ENCODE data around the gene SLC25A46. TPM values are rescaled to one million over a fixed set of nuclear protein-coding genes. Genes with fewer than 3 reads are reported as not detected.

The SLC25A46 gene
- total and polyA plus RNA-seq, 9 of the 15 experiments (the other 6 are each of a cell fraction or from before 2014, with no cell fraction given): 7.8 to 47.3 (median 31.8) TPM

DNA sequence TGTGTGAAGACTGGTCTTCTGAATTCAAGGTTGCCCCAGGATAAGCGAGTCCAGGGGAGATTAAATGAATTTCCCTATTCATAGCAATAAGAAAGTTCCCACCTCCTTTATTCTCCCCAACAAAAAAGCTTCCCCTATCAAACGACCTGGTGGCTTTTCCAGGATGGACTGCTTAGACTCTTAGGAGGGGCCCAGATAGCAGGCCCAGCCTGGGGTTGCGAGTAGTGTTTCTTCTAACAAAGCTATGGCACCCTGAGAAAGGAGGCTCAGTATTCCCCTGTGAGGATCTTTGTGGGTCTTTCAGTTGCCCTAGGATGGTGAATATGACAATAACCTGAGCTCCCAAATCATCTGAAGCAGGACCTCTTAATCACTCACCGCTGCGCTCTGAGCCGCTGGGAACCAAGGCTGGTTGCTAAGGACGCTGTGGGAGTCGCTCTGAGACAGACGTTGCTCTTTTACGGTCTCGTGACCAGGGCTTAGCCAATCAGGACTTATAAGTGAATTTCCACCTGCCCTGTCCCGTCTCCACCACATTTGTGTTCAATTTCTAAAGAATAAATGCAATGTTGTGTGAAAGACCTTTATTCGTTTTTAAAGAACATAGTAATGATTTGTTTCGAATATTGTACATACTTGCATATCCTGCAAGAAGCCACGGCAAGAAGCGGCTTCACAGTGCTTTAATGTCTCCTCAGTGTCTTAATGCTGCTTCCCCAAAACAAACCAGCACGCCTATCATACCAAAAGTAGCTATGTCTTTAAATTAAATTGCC lies 12.4 kb upstream of the SLC25A46 start, which contains the start of gene TMEM232 (continued):
- TF ChIP-seq, protein P1, sequence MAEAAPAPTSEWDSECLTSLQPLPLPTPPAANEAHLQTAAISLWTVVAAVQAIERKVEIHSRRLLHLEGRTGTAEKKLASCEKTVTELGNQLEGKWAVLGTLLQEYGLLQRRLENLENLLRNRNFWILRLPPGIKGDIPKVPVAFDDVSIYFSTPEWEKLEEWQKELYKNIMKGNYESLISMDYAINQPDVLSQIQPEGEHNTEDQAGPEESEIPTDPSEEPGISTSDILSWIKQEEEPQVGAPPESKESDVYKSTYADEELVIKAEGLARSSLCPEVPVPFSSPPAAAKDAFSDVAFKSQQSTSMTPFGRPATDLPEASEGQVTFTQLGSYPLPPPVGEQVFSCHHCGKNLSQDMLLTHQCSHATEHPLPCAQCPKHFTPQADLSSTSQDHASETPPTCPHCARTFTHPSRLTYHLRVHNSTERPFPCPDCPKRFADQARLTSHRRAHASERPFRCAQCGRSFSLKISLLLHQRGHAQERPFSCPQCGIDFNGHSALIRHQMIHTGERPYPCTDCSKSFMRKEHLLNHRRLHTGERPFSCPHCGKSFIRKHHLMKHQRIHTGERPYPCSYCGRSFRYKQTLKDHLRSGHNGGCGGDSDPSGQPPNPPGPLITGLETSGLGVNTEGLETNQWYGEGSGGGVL (CRISPR knock-in tag; IDR thresholded peaks at IDR 0.05): no peak
- no peak for TF ChIP-seq MAFG (tag; conservative IDR thresholded peaks at IDR 0.05)
- peak in 1 of 2 experiments; percentile 72; a peak in 2 of 4 replicates for TF ChIP-seq SIN3A (IDR thresholded peaks at IDR 0.05; ENCODE audit: borderline replicate concordance in 2 of 2, control insufficient read depth in 1 of 2, low read depth in 2 of 2, low read length in 2 of 2)
- no peak for TF ChIP-seq ZNF253 (CRISPR knock-in tag; conservative IDR thresholded peaks at IDR 0.05)
- TF ChIP-seq, protein P2, sequence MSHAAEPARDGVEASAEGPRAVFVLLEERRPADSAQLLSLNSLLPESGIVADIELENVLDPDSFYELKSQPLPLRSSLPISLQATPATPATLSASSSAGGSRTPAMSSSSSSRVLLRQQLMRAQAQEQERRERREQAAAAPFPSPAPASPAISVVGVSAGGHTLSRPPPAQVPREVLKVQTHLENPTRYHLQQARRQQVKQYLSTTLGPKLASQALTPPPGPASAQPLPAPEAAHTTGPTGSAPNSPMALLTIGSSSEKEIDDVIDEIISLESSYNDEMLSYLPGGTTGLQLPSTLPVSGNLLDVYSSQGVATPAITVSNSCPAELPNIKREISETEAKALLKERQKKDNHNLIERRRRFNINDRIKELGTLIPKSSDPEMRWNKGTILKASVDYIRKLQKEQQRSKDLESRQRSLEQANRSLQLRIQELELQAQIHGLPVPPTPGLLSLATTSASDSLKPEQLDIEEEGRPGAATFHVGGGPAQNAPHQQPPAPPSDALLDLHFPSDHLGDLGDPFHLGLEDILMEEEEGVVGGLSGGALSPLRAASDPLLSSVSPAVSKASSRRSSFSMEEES (CRISPR knock-in tag; IDR thresholded peaks at IDR 0.05): peak; percentile 92
- TF ChIP-seq TBP (optimal IDR thresholded peaks at IDR 0.05; ENCODE audit: low read depth, low read length): peak; percentile 29
- TF ChIP-seq L3MBTL2 (IDR thresholded peaks at IDR 0.05): peak; percentile 40; the same call in 1 of the 2 replicates
- no peak for TF ChIP-seq MYBL2 (IDR thresholded peaks at IDR 0.05; ENCODE audit: low read depth)
- no peak for TF ChIP-seq MYBL2 (CRISPR knock-in tag; IDR thresholded peaks at IDR 0.05; ENCODE audit: borderline replicate concordance)

All from K562 (cell line).